GM23248 (cell line): ENCODE measurements around the gene MRTFA.

Source experiments
- EZH2 ChIP-seq: fragments of 200-600 bp; sonication (generic); IDR thresholded peaks from 2 replicates; pipeline ENCODE4 v1.6.1; 2018; ENCODE audit warnings: antibody characterized with exemption, mild to moderate bottlenecking; ENCODE audit not compliant: insufficient read depth, poor library complexity, severe bottlenecking
- EZH2phosphoT487 ChIP-seq: fragments of 200-600 bp; sonication (generic); IDR thresholded peaks from 2 replicates; pipeline ENCODE4 v1.6.1; 2018; ENCODE audit warnings: antibody characterized with exemption, moderate library complexity, mild to moderate bottlenecking, low read depth; ENCODE audit not compliant: insufficient read depth

DNA sequence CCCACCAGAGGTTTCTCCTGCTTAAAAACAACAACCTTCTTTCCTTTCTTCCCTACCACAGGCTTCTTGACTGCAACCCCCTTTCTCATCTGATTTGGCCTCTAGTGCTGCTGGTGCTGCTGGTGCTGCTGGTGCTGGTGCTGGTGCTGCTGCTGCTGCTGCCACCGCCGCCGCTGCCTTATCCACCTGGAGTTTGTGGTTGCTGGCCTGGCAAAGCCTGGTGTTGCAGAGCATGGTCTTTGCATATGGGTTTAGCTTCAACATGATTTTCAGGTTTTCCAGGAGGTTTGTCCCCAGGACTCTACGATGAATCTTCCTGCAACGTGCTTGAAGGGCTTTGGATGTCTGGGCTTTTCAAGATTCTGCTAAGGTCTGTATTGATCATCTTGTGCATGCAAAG is 49.7 kb downstream of the MRTFA start:
- TF ChIP-seq EZH2, result no peak
- no peak for TF ChIP-seq EZH2phosphoT487
